GM21825 (cell line): Measurements from ENCODE around the gene PCDHB8.
"Not testable (repeated sequence)": the region's sequence is repeated elsewhere in the genome, so short reads cannot be mapped to it uniquely, and the experiment has no call there.

Source experiments
- ATAC-seq: cut with Tn5 transposase; IDR thresholded peaks from one replicate; pipeline ENCODE4 v1.9.1; 2021; ENCODE audit warnings: mild to moderate bottlenecking, moderate library complexity; ENCODE audit not compliant: unreplicated experiment

PCDHB8 gene

DNA sequence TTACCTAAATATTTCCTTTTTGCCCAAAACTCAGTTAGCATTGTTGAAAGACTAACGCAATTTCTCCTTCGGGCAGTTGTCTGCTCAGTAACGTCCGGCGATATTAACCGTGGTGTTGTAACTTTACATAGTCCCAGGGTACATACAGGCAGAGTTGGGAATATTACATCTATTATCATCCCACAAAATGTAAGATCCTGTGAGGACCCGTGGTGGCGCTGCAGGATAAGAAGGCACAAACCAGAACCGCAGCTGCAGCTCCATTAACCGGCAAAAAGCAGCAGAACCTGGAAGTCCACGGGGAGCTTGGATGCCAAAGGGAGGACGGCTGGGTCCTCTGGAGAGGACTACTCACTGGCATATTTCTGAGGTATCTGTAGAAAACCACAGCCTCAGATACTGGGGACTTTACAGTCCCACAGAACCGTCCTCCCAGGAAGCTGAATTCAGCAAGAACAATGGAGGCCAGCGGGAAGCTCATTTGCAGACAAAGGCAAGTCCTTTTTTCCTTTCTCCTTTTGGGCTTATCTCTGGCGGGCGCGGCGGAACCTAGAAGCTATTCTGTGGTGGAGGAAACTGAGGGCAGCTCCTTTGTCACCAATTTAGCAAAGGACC is at the start of gene PCDHB8:
TSS of gene PCDHB8 (plus strand) at position 214 of the 615 bp plus-strand sequence. CDS start at position 459, 245 bp downstream.
- not testable (repeated sequence) for ATAC-seq

DNA sequence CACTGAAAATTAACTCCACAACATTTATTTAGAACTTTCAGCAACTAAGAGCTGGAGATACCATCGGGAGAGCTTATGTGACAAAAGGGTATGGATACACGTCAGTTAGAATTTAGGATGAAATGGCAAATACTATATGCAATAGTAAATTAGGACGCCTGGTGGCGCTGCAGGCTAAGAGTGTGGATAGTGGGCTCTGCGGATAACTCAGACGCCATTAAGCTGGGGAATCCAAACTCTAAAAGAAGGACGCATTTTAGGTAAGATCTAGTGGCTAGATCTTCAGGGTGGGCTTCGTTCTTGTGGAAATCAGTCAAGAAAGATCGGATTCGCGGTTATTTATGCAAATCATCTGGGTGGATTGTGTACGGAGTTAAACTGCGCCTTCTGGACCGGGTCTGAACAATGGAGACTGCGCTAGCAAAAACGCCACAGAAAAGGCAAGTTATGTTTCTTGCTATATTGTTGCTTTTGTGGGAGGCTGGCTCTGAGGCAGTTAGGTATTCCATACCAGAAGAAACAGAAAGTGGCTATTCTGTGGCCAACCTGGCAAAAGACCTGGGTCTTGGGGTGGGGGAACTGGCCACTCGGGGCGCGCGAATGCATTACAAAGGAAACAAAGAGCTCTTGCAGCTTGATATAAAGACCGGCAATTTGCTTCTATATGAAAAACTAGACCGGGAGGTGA is 42.4 kb upstream of the PCDHB8 start, which contains the start of gene PCDHB5:
TSS of gene PCDHB5 (plus strand) at position 177 of the 688 bp plus-strand sequence. CDS start at position 406, 229 bp downstream.
- ATAC-seq: no peak

DNA sequence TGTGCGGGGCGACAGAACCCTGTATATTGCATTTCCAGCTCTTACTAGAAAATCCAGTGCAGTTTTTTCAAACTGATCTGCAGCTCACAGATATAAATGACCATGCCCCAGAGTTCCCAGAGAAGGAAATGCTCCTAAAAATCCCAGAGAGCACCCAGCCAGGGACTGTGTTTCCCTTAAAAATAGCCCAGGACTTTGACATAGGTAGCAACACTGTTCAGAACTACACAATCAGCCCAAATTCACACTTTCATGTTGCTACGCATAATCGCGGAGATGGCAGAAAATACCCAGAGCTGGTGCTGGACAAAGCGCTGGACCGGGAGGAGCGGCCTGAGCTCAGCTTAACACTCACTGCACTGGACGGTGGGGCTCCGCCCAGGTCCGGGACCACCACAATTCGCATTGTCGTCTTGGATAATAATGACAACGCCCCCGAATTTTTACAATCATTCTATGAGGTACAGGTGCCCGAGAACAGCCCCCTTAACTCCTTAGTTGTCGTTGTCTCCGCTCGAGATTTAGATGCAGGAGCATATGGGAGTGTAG is 41.8 kb upstream of the PCDHB8 start:
- no peak for ATAC-seq

DNA sequence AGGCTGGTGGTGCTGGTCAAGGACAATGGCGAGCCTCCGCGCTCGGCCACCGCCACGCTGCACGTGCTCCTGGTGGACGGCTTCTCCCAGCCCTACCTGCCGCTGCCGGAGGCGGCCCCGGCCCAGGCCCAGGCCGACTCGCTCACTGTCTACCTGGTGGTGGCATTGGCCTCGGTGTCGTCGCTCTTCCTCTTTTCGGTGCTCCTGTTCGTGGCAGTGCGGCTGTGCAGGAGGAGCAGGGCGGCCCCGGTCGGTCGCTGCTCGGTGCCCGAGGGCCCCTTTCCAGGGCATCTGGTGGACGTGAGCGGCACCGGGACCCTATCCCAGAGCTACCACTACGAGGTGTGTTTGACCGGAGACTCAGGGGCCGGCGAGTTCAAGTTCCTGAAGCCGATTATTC is 40.2 kb upstream of the PCDHB8 start:
- ATAC-seq: not testable (repeated sequence)

DNA sequence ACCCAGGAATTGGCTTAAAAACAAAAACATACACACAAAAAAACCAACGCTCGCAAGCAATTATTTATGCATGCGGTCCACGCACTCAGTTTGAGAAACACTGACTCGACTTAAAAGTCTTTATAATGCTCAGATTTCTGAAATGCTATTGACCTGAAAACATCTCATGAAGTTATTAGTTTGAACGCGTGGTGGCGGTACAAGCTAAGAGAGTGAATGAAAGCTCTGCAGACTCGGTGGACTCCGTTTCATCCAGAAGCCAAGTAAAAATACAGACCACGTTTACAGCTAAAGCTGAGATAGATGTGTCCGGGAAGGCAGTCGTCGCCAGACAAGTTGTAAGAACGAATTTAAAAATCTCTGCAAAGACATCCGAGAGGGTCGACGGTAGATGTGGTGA is 27.8 kb upstream of the PCDHB8 start, which contains the start of gene PCDHB6:
TSS of gene PCDHB6 (plus strand) at position 246 of the 400 bp plus-strand sequence. CDS start 201 bp downstream, outside the sequence.
- no peak for ATAC-seq

DNA sequence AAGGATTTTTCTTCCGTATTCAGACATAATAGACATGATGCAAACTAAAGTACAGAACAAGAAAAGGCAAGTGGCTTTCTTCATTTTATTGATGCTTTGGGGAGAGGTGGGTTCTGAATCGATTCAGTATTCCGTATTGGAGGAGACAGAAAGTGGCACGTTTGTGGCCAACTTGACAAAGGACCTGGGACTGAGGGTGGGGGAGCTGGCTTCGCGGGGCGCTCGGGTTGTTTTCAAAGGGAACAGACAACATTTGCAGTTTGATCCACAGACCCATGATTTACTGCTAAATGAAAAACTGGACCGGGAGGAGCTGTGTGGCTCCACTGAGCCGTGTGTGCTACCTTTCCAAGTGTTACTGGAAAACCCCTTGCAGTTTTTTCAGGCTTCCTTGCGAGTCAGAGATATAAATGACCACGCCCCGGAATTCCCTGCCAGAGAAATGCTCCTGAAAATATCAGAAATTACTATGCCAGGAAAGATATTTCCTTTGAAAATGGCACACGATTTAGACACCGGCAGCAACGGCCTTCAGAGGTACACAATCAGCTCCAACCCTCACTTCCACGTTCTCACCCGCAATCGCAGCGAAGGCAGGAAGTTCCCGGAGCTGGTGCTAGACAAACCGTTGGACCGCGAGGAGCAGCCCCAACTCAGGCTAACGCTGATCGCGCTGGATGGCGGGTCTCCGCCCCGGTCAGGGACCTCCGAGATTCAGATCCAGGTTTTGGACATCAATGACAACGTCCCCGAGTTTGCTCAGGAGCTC is 27.2 kb upstream of the PCDHB8 start:
- ATAC-seq: no peak

DNA sequence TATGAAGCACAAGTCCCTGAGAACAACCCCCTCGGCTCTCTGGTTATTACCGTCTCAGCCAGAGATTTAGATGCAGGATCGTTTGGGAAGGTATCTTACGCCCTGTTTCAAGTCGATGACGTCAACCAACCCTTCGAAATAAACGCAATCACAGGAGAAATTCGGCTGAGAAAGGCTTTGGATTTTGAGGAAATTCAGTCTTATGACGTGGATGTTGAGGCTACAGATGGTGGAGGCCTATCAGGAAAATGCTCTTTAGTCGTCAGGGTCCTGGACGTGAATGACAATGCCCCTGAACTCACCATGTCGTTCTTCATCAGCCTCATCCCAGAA is 26.6 kb upstream of the PCDHB8 start:
- no peak for ATAC-seq

DNA sequence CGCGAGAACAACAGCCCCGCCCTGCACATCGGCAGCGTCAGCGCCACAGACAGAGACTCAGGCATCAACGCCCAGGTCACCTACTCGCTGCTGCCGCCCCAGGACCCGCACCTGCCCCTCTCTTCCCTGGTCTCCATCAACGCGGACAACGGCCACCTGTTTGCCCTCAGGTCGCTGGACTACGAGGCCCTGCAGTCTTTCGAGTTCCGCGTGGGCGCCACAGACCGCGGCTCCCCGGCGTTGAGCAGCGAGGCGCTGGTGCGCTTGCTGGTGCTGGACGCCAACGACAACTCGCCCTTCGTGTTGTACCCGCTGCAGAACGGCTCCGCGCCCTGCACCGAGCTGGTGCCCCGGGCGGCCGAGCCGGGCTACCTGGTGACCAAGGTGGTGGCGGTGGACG is 26.0 kb upstream of the PCDHB8 start:
- ATAC-seq: not testable (repeated sequence)

DNA sequence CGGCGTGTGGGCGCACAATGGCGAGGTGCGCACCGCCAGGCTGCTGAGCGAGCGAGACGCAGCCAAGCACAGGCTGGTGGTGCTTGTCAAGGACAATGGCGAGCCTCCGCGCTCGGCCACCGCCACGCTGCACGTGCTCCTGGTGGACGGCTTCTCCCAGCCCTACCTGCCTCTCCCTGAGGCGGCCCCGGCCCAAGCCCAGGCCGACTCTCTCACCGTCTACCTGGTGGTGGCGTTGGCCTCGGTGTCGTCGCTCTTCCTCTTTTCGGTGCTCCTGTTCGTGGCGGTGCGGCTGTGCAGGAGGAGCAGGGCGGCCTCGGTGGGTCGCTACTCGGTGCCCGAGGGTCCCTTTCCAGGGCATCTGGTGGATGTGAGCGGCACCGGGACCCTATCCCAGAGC is 25.5 kb upstream of the PCDHB8 start:
- not testable (repeated sequence) for ATAC-seq

DNA sequence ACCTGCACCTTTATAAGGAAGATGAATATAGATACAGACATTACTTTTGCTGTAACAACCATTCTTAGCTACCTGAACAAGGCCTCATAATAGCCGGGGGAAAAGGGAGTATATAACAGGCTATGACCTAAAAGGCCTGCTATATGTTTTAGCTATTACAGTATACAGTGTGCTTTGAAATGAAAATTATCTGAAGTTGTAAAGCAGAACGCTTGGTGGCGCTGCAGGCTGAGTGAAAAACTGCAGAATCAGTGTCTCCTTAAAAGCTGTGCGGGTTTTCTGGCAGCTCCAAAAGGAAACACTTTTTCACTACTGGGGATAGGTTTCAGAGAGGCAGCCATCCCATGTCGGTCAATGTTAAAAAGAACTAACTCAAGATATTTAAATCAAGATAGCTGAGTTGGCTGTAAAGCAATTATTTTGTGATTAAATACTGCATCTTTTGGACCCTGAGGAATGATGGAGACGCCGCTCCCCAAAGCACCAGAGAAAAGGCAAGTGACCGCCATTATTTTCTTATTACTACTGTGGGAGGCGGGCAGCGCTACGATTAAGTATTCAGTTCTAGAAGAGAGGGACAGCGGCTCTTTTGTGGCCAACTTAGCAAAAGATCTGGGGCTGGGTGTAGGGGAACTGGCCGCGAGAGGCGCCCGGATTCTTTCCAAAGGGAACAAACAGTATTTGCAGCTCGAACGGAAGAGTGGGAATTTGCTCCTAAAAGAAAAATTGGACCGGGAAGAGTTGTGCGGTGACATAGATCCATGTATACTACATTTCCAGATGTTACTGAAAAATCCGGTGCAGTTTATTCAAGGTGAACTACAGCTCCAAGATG is 21.8 kb upstream of the PCDHB8 start:
- no peak for ATAC-seq

DNA sequence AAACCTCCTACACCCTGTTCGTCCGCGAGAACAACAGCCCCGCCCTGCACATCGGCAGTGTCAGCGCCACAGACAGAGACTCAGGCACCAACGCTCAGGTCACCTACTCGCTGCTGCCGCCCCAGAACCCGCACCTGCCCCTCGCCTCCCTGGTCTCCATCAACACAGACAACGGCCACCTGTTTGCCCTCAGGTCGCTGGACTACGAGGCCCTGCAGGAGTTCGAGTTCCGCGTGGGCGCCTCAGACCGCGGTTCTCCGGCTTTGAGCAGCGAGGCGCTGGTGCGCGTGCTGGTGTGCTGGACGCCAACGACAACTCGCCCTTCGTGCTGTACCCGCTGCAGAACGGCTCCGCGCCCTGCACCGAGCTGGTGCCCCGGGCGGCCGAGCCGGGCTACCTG is 20.2 kb upstream of the PCDHB8 start:
- ATAC-seq: not testable (repeated sequence)

DNA sequence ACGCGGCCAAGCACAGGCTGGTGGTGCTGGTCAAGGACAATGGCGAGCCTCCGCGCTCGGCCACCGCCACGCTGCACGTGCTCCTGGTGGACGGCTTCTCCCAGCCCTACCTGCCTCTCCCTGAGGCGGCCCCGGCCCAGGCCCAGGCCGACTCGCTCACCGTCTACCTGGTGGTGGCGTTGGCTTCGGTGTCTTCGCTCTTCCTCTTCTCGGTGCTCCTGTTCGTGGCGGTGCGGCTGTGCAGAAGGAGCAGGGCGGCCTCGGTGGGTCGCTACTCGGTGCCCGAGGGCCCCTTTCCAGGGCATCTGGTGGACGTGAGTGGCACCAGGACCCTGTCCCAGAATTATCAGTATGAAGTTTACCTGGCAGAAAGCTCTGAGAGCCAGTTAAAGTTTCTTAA is 19.7 kb upstream of the PCDHB8 start:
- ATAC-seq: not testable (repeated sequence)

DNA sequence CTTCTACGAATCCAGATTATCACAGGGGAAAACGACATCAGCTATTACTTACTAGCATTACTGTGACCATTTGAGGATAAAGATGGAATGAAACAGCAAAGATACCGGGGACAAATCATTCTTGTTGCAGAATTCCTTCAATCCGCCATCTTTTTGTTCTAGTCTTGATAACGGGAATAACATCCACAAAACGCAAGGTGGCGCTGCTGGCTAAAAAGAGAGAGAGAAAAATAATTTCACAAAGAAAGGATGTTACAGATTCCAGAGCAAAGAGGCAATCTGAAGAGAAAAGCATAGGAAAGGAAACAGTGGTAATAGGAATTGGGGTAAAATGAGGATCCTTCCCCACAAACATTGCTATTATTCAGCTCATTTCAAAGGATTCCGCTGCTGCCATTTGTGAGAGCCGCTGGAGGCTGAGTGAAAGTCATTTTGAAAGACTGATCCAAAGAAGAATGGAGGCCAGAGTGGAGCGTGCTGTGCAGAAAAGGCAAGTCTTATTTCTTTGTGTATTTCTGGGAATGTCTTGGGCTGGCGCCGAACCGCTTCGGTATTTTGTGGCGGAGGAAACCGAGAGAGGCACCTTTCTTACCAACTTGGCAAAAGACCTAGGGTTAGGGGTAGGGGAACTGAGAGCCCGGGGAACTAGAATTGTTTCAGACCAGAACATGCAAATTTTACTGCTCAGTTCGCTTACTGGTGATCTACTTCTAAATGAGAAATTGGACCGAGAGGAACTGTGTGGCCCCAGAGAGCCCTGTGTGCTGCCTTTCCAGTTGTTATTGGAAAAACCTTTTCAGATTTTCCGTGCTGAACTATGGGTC is 5.0 kb upstream of the PCDHB8 start, which contains the start of gene PCDHB7:
TSS of gene PCDHB7 (plus strand) at position 264 of the 824 bp plus-strand sequence. CDS start at position 456, 192 bp downstream.
- no peak for ATAC-seq

DNA sequence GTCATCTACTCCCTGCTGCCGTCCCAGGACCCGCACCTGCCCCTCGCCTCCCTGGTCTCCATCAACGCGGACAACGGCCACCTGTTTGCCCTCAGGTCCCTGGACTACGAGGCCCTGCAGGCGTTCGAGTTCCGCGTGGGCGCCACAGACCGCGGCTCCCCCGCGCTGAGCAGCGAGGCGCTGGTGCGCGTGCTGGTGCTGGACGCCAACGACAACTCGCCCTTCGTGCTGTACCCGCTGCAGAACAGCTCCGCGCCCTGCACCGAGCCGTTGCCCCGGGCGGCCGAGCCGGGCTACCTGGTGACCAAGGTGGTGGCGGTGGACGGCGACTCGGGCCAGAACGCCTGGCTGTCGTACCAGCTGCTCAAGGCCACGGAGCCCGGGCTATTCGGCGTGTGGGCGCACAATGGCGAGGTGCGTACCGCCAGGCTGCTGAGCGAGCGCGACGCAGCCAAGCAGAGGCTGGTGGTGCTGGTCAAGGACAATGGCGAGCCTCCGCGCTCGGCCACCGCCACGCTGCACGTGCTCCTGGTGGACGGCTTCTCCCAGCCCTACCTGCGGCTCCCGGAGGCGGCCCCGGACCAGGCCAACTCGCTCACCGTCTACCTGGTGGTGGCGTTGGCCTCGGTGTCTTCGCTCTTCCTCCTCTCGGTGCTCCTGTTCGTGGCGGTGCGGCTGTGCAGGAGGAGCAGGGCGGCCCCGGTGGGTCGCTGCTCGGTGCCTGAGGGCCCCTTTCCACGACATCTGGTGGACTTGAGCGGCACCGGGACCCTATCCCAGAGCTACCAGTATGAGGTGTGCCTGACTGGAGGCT is 3.1 kb upstream of the PCDHB8 start:
- not testable (repeated sequence) for ATAC-seq

DNA sequence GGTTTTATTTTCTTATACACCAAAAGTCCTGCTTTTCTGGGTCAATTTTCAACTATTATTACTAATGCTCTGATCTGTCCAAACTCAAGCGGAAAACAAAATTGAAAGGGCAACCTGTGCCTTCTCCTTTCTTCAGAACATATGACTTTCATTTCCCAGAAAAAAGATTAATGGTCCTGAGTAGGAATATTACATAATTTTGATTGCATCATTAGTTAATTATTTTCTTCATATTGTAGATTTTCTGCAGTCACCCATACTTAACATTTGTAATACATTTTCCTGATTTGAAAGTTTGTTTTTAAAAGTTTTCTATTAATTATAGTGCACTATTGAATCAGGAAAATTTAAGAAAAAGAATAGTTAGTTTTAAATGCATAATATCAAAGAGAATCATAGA is 1.7 kb upstream of the PCDHB8 start:
- ATAC-seq: no peak

DNA sequence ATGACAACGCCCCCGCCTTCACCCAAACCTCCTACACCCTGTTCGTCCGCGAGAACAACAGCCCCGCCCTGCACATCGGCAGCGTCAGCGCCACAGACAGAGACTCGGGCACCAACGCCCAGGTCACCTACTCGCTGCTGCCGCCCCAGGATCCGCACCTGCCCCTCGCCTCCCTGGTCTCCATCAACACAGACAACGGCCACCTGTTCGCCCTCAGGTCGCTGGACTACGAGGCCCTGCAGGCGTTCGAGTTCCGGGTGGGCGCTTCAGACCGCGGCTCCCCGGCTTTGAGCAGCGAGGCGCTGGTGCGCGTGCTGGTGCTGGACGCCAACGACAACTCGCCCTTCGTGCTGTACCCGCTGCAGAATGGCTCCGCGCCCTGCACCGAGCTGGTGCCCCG is 1.8 kb downstream of the PCDHB8 start:
- not testable (repeated sequence) for ATAC-seq

DNA sequence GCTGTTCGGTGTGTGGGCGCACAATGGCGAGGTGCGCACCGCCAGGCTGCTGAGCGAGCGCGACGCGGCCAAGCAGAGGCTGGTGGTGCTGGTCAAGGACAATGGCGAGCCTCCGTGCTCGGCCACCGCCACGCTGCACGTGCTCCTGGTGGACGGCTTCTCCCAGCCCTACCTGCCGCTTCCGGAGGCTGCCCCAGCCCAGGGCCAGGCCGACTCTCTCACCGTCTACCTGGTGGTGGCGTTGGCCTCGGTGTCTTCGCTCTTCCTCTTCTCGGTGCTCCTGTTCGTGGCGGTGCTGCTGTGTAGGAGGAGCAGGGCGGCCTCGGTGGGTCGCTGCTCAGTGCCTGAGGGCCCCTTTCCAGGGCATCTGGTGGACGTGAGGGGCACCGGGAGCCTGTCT is 2.3 kb downstream of the PCDHB8 start:
- ATAC-seq: not testable (repeated sequence)

DNA sequence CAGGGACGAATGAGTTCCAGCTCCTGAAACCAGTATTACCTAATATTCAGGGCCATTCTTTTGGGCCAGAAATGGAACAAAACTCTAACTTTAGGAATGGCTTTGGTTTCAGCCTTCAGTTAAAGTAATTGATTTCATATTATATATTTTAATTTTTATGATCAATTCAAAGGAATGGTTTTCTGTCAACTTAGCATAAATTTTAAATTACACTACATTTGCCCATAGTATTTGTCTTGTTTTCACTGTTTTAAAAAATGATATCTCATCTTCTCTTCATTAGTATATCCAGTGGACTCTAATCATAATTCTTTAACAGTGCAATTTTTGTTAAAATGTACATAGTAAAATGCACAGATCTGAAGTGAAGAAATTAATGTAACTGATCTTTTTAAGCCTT is 2.7 kb downstream of the PCDHB8 start:
- no peak for ATAC-seq

DNA sequence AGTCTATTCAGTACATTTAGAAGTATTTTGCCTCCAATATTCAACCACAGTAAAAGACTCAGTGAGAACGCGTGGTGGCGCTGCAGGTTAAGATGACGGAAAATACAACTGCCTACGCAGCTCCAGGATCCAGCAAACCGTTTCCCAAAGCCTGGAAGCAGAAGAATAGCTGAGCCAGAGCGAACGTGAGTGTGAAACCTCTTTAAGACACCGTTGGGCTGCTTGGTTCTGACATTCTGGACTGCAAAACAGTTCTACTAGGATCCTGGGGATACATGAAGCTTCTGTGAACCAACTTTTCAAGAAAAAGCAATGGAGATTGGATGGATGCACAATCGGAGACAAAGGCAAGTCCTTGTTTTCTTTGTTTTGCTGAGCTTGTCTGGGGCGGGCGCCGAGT is 4.7 kb downstream of the PCDHB8 start, which contains the start of gene PCDHB16:
TSS of gene PCDHB16 (plus strand) at position 140 of the 400 bp plus-strand sequence. CDS start at position 313, 173 bp downstream.
- ATAC-seq: no peak
